Activated T-helper 1 cell treated with anti-CD3 and anti-CD28 coated beads, Interleukin-2, amount 50 U/mL, for 16 hours (primary cell): ENCODE results near the gene GDI1.

Experiments used
- DNase-seq, 2 donors: peaks; one replicate each; pipeline ENCODE4 v3.0.0-alpha.2; 2020; ENCODE audit warnings: low read depth in 1 of 2, low spot score in 1 of 2

Gene GDI1

DNA sequence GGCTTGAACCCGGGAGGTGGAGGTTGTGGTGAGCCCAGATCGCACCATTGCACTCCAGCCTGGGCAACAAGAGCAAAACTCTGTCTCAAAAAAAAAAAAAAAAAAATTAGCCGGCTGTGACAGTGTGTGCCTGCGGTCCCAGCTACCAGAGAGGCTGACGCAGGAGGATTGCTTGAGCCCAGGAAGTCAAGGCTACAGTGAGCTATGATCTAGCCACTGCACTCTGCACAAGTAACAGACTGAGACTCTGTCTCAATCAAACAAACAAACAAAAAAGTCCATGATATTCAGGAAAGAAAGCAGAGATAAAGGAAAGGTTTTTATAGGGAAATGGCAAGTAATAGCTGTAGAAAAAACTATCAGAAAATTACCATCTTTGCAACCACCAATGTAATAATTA lies 44.2 kb downstream of the GDI1 start:
- DNase-seq, result no peak

DNA sequence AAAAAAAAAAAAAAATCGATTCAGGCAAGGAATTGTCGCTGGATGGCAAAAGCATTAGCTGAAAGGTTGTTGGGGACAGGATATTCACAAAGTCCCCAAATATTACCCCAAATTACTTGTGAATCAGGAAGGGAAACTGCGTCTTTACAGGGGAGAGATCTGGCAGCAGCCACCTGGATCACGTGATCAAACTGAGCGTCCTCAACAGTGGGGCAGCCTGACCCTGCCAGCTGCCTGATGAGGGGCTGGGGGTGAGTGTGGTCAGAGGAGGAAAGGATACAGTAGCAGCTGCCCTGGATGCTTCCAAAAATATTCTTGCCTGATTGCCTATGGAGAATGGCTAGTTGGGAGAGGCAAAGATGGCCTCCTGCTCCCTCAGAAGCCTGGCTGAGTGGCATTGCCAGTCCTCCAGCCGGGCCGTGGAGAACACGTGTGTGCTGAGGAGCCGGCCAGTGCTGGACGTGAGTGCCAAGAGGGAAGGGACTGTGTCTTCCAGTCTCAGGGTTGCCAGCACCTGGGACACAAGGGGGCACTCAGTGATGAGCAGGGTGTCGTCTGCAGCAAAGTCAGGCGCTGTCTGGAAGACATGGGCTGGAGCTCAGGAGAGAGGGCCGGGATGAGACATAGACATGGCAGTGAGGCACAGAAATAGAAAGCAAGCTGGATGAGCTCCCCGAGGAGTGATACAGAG lies 45.1 kb downstream of the GDI1 start:
- no peak for DNase-seq

DNA sequence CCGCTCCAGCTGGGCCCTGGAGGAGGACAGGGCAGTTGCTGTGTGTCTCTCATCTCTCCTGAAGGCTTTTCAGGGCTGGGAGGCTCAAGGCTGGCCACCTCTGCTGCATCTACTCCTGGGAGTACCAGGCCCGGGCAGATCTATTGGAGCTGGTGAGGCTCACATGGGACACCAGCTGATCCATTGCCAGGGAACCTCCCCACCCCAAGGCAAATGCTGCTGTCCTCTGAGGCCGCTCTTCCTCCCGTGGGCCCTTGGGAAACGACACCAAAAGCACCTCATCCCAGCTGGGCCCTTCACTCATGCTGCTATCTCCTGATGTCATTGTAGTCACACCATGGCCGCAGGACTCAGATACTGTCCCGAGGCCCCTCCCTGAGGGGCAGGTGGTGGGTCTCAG lies 45.8 kb downstream of the GDI1 start:
- no peak for DNase-seq

DNA sequence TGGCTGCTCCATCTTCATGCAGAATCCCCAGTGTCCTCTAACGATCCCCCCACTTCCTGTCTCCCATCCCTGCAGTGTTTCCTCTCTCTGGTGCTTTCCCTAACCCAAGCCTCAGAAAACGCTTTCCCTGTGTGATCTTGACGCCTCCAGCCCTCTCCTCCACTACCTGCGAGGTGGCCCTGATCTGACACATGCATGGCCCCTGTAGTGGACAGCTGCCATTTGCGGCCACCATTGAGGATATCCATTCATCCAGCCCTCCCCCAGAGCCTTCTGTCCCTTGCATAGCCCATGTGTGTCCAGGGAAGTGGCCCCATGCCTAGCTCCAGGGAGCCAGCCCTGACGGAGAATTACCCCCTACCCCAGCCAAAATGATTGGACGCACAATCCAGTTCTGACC lies 46.4 kb downstream of the GDI1 start:
- DNase-seq, result no peak

DNA sequence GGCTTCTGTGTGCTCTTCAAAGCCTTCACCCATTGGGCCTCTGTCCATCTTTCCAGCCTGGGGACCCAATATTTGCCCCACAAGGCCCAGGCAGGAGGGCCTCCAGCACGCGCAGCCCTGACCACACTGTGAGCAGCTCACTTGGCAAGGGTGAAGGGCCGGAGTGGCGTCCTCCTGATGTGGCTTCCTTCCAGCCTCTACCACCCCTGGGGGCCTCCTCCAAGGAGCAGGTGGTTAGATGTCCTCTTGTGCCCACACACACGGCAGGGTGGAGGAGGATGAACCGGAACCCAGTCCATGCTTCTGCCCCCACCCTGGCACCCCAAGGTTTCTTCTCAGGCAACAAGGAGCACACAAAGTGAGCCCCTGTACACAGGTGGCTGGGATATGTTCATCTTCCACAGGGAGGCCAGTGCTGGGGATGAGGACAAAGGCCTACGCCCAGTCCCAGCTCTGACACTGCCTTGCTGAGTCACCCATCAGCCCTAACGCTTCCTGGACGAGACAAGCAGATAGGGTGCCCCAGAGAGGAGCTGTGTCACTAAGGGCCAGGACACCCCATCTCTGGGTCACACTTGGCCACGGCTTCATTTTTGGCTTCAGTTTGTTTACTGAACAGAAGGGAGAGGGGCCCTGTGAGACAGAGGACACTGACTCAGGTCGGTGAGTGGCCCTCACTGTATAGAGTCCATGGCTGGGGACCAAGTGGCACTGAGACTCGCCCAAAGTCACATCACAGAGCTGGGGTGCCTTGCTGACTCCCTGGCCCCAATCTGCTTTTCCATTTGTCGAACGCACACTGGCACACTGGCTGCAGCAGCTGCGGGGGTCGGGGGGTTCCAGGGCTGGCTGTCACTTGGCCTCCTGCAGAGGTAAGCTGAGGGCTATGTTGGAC lies 47.5 kb downstream of the GDI1 start:
- DNase-seq, result no peak

DNA sequence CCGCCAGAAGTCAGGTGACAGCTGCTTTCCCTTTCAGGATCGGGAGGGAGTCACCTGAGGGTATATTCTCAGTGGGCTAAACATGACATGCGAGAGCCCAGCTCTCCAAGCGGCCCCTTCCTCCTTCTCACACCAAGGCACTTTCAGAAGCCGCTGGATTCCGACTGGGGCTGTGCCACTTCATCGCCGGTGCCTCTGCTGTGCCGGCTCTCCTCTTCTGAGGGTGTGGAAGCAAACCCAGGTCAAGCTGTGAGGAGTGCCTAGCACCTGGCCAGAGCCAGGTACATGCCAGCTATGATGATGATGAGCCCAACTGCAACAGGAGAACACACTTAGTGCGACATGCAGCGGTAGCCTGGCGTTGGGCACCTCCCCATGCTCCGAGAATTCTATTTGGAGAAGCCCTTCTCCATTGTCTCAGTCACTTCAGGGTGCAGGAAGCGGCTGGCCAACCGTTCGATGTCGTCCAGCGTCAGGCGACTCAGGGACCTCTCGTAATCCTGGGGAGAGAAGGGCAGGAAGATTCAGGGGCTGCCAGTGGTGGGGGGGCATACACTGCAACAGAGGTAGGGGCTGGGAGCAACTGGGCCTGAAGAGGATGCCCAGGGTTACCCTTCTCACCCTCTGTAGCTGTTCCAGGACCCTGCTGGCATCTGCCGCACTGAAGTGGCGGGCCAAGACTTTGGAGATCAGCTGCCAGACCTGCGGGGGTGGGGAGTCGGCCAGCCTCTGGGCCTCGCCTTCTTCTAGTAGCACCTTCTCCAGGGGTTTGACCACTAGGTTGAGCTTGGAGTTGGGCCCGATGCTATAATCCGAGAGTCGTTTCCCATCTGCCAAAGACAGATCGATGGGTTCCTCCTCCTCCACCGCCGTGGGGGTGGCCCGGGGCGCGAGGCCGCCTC lies 48.4 kb downstream of the GDI1 start:
- no peak for DNase-seq

DNA sequence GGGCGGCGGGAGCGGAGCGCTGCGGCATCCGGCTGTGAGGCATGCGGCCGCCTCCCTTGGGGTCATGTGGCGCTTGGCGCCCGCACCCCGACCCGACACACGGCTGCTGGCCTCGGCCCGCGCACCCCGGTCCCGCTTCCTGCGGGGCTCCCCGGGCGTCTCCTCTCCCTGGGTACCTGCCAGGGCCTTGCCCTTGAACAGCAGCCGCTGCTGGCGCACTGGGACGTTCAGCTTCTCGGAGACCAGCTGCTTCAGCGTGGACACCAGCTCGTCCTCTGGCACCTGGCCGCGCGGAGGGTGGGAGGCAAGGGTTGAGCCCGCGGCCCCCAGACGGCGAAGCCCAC lies 49.1 kb downstream of the GDI1 start:
- DNase-seq, result no peak

DNA sequence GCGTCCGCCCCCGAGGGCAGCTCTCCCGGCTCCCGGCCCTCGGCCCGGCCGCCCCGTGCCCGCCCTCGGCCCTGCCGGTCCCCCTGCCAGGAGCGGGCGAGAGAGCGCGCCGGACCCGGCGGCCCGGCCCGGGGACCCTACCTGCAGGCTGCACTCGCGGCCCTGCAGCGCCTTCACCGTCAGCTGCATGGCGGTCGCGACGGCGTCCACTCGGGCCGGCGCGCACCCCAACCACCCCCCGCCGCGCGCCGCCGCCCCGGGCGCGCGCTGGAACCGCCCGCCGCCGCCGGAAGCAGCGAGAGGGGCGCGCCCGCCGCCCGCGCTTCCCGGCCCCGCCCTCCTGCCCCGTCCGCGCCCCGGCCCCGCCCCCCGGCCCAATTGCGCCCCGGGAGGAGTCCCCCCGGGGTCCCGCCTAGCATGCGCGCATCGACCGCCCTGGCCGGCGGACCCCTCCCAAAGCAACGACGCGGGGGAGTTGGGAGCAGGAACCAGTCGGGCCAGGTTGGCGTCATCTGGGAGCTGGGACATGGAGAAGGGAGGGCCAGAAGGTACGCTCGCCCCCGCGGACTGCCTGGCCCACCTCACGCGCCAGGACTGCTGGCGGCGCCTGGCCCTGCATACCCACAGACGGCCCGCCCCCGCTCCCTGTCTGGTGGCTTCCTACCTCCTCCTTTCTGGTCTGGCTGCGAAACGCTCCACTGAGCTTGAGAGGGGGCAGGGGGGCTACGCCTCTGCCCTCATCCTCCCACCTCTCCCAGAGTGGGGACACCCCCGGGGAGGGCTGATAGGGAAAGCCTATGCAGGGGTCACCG lies 49.6 kb downstream of the GDI1 start, which contains the start of gene UBL4A:
Gene UBL4A, minus strand, starts transcription at position 220 of the 812 bp plus-strand sequence. Its CDS starts 31 bp downstream, at position 189.
- DNase-seq, result peak in 1 of 2 donors; percentile 43

DNA sequence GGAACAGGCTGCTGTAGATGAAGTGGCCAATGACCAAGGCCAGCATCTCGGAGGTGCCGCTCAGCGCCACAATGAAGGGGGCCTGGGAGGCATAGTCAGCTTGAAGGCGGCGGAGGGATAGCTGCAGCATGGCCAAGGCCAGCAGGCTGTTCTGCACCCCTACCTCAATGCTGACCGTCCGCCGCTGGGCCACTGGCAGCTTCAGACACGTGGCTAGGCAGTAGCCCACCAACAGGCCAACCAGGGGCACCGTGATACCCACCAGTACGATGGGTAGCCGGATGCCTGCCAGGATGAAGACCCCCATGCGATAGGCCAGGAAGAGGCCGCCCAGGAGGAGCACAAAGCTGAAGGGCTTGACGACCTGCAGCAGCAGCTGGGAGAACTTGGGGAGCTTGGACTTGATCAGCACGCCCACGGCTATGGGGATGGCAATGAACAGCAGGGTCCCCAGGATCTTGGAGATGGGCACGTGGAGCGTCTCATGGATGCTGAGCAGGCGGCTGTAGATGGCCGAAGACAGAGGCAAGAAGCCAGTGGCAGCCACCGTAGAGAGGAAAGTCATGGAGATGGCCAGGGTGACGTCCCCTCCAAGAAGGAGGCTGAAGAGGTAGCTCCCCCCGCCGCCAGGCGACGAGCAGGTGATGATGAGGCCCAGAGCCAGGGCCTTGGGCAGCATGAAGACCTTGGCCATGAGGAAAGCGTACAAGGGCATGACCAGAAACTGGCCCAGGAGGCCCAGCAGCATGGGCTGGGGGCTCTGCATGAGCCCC lies 50.8 kb downstream of the GDI1 start:
- DNase-seq, result no peak

DNA sequence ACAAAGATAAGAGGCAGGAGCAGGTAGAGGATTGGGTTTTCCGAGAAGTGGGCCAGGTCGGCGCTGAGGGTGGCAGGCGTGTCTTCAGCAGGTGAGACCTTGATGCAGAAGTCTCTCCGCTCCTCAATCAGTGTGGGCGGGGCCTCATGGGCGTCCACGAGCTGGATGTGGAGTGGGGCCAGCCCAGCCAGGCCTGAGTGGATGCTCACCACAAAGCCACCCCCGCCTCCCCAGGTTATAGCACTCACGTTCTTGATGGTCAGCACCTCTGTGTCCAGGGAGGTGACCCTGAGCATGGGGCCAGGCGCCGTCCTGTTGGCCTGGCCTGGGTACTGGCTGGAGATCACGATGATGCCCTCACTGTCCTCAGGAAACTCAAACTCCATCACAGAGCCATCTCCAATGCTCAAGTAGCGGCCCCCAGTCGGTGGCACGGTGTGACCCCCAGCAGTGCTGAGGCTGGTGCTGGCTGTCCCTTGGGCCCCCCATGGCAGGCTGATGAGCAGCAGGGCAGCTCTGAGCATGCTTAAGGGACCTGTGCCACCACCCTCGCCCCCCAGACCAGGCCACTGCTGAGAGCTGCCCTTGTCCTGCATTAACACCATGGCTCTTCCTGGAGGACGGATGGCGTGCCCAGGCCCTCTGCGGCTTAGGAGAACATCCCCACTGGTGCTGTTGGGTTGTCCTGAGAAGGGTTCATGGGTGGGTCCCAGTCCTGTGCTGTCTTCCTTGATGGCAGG lies 51.6 kb downstream of the GDI1 start:
- DNase-seq, result no peak

DNA sequence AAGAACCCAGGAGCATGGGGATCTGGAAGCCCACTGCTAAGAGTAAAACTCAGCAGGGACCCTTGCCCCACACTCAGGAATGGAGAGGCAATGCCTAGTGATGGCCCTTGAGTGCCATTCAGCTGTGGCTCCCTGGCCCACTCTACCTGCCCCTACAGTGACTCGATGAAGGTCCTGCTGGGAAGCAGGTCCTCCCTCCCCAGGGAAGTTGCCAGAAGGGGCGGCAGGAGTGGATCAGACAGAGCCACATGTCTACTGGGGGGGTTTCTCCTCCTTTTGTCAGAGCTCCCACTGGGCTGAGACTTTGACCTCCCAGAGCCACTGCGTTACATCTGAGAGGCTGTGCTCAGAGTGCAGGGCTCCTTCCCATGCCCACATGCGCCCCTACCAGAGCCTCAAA lies 52.2 kb downstream of the GDI1 start:
- DNase-seq, result no peak

DNA sequence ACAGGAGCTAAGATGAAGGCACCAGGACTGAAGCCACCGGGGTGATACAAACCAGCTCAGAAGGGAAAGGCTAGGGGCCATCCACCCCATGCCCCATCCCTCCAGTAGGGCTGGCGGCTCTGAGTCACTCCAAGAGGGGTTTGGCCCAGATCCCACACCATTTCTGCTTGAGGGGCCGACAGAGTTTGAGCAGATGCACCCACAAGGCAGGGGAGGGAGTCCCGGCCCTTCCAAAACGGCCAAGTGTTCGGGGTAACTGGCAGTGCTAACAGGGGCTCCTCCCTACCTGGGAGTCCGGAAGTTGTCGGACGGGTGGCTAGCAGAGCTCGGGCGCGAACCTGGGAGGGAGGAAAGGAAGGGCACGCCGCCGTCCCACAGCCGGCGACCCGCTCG lies 53.1 kb downstream of the GDI1 start:
- no peak for DNase-seq

DNA sequence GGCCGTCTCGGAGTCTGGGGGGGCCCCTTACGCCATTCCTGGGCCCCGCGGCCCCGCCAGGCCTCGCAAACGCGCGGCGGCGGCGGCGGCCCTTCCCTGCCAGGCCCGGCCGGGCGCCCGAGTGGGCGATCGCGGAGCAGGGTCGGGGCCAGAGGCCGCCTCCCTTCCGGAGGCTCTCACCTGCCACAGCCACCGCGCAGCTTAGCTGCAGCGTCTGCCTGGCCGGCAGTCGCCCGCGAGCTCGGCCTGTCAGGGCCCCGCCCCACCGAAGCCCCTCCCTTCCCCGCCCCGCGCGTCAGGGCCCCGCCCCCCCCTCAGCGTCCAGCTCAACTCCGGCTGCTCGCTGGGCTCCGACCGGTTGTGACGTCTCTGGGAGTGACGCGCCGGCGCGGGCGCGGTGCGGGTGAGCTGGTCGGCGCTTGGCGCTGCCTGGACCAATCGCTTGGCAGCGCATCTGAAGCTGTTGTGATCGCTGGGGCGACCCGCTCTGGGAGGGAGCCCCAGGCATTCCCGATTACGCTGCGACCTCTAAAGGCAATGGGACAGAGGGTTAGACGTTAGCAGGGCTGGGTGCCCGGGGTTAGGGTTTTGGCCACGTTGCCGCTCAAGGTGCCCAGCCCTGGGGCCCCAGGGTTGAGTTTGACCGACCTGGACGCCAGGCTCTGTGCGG lies 53.6 kb downstream of the GDI1 start, which contains the start of gene SLC10A3:
Gene SLC10A3, minus strand, starts transcription at position 216 of the 670 bp plus-strand sequence. CDS start 1,689 bp downstream, outside the sequence.
- DNase-seq, result peak; percentile 65 to 82
